Activated effector memory CD4-positive, alpha-beta T cell treated with Interleukin-2 at 50 U/mL for 16 hours (primary cell): ENCODE measurements around the gene ARHGAP42.
"Not testable (repeated sequence)": the region's sequence is repeated elsewhere in the genome, so short reads cannot be mapped to it uniquely, and the experiment has no call there.

Experiments
- DNase-seq: peaks from one replicate; pipeline ENCODE4 v3.0.0-alpha.2; 2020

Gene ARHGAP42, protein sequence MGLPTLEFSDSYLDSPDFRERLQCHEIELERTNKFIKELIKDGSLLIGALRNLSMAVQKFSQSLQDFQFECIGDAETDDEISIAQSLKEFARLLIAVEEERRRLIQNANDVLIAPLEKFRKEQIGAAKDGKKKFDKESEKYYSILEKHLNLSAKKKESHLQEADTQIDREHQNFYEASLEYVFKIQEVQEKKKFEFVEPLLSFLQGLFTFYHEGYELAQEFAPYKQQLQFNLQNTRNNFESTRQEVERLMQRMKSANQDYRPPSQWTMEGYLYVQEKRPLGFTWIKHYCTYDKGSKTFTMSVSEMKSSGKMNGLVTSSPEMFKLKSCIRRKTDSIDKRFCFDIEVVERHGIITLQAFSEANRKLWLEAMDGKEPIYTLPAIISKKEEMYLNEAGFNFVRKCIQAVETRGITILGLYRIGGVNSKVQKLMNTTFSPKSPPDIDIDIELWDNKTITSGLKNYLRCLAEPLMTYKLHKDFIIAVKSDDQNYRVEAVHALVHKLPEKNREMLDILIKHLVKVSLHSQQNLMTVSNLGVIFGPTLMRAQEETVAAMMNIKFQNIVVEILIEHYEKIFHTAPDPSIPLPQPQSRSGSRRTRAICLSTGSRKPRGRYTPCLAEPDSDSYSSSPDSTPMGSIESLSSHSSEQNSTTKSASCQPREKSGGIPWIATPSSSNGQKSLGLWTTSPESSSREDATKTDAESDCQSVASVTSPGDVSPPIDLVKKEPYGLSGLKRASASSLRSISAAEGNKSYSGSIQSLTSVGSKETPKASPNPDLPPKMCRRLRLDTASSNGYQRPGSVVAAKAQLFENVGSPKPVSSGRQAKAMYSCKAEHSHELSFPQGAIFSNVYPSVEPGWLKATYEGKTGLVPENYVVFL

DNA sequence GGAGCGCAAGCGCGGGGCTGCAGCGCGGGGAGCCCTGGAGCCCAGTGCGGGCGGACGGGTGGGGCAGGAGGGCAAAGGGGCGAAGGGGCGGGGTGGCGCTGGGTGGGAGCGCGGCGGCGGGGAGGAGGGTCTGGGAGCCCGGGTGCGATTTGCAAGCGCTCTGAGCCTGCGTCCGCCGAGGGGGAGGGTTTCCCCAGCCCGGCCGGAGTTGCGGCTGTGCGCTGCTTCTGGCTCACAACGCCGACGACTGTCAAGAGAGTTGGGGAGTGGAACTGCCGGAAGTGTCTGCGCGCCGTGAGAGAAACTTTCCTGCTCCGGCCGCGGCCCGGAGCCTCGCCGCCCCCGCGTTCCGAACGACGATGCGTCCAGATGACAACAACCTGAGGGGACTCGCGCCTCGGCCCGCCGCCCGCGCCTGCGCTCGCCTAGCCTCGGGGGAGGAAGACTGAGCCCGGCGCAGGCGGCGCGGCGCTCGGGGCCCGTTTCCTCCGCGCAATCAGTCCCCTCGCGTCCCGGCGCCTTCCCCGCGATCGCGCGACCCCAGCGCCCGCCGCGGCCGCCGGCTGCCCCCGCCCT, at the start of gene ARHGAP42:
Gene ARHGAP42, plus strand, starts transcription at position 235 of the 576 bp plus-strand sequence. CDS start 391 bp downstream, outside the sequence.
- no peak for DNase-seq

DNA sequence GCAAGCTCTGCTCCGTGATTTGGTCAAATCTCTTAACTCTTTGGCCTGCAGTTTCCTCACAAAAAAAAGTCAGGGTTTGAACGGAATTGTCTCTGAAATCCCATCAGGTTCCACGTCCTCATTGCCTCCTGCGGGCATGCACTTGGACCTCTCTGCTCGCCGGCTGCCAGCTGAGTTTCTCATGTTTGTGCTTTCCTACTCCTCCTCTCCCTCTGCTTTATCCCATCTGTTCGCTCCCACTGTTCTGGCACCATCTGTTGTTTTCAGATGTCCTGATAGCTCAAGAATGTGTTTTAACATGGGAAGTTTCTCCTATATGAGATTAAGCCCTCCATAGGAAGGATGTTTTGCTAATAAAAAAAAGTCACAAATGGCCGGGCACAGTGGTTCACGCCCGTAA, 49.4 kb upstream of the ARHGAP42 start:
- DNase-seq, result no peak

DNA sequence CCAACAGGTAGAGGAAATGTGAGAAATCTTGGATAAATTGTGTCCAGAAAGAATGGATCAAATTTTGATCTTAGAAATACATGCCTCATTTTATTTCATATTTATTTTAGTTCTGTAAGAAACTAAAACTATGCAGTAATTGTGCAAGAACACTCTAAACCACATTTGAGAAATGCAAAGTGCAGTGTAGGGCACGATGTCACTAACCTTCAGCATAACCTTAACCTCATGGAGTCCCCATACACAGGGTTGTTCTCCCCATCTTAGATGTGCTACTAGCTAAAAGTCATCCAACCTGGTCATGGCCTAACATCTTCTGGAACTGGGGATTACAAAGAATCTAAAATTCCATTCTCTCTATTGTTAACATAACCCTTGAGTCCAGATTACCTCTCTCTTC, 48.4 kb upstream of the ARHGAP42 start:
- no peak for DNase-seq

DNA sequence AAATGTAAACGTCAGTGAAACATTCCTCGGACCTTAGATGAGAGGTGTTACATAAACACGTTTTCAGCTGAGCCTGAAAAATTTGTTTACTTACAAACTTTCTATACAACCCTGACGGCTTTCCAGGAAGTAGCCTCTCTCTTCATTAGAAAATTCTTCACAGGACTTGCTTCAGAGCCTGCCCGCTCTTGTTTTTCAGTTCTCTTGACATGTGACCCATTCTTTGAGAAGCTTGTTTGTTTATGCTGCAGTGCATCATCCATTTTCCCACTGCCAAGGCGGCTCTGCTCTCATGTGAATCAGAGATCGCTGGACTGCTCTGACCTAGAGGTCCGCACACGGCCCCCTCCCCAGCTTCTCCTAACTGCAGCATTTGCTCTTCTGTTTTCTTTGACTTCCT, 47.9 kb upstream of the ARHGAP42 start:
- DNase-seq, result no peak

DNA sequence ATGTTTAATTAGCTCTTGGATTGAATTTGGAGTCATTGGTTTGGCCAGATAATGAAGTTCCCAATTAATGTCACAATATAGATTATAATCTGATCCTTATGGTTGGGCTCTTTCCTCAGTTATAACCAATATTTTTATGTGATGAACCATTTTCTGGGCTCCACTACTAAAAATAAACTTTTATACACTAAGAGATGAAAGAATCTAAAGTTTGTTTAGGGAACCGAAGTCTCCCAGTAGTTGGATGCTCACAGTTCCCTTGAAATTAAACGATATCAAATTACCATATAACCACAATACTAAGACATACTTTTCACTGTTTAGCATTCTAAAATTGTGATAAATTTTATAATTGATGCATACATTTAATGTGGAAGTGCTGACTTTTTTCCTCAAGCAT, 47.0 kb upstream of the ARHGAP42 start:
- no peak for DNase-seq

DNA sequence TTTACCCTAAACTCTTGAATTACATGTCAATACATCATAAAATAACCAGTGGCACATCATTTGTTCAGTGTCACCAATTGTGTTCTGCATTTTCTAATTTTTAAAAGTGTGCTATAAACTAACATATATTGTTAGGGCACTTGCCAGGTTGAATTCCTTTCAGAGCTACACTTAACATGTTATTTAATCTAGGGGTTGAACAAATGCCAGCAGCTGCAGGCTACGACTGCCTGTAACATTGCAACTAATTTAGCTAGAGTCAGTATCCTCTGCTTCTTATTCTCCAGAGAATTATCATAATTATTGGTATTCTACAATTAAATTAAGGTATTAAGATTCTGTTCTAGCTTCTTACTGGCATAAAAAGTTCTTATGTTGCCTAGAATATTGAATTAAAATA, 46.4 kb upstream of the ARHGAP42 start:
- DNase-seq, result no peak

DNA sequence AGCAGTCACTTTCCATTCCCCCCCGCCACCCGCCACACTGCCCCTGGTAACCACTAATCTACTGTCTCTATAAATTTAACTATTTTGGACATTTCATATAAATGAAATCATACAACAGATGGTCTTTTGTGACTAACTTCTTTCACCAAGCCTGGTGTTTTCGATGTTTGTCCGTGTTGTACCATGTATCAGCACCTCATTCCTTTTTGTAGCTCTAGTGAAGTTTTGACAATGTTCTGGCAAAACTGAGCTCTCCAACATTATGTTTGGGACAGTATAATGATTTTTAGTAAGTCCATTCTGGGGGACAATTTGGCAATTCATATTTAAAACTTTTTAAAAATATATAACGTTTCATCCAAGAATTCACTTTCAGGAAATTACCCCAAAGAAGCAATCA, 45.6 kb upstream of the ARHGAP42 start:
- DNase-seq, result no peak

DNA sequence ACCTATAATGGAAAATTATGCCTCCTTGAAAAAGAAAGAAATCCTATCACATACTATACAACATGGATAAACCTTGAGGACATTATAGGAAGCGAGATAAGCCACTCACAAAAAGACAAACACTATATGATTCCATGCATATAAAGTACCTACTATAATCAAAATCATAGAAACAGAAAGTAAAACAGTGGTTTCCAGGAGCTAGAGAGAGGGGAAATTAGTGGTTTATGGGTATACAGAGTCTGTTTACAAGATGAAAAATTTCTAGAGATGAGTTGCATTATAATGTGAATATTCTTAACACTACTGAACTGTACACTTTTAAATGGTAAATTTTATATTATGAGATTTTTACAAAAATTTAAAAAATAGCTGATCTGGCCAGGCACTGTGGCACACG, 40.5 kb upstream of the ARHGAP42 start:
- DNase-seq, result no peak

DNA sequence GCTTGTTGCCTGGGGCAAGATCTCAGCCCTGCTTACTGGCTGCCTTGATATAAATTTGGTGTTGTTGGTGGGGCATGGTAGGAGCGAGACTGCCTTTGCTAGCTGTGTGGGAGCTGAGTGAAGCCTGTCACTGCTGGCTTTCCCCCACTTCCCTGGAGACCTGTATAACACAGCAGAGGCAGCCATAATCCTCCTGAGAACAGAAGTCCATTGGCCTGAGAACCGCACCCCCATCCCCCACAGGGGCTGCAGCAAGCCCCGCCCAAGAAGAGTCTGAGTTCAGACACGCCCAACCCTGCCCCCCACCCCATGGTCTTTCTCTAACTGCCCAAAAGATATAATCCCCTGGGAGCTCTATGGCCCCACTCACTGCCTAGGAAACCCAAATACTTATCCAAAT, 39.2 kb upstream of the ARHGAP42 start:
- no peak for DNase-seq

DNA sequence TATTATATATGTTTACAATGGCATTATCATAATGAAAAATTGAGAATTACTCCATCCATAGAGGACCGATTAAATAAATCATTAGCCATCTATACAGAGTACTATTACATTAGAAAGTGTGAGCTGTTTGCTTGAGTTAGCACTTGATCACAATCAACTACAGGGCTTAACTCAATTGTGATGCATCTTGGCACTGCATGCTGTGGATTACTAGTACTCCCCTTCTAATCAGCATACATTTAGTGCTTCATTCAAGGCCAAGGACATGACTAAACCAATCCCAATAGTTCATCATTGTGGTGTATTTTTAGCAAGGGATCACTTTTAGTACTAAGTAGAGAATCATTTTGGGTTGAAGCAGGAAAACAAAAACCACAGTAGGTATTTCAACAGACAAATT, 23.5 kb upstream of the ARHGAP42 start:
- DNase-seq, result no peak

DNA sequence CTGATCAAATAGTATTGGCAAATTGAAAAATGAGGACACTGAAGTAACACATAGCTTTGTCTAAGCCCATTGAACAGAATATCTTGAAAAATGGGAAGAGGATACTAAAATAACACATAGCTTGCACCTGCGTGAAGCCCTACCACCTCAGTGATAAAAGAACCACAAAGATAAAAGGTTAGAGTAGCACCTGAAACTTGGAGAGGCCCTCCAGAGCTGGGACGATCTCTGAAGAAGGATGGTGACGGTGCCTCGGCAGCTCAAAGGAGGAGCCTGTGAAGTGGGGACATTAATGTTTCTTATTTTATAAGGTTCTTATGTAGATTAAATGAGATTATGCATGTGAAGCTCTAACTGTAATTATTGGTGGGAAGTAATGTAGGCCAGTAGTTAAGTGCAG, 23.1 kb upstream of the ARHGAP42 start:
- no peak for DNase-seq

DNA sequence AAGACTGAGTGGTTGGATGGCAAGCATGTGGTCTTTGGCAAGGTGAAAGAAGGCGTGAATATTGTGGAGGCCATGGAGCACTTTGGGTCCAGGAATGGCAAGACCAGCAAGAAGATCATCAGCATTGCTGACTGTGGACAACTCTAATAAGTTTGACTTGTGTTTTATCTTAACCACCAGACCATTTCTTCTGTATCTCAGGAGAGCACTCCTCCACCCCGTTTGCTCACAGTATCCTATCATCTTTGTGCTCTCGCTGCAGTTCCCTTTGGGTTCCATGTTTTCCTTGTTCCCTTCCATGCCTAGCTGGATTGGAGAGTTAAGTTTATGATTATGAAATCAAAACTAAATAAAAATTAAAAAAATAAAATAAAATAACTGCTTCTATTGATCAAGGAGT, 20.3 kb upstream of the ARHGAP42 start:
- DNase-seq, result not testable (repeated sequence)

DNA sequence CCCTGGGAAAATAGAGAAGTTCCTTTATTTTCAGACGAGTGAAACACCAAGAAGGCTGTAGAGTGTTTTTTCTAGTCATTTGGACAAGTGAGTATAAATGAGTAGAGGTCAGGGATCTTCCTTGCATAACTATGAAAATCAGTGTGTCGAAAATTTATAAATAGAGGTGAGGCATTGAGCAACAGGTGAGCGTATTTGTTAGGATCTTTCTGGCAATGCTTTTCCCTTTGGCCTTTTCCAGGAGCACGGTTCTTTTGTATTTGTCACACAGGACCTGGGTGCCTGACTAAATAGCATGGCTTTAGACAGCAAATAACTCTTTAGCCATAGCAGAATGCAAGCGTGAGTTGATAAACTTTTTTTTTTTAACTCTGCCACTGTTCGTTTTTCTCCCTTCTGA, 19.6 kb upstream of the ARHGAP42 start:
- no peak for DNase-seq

DNA sequence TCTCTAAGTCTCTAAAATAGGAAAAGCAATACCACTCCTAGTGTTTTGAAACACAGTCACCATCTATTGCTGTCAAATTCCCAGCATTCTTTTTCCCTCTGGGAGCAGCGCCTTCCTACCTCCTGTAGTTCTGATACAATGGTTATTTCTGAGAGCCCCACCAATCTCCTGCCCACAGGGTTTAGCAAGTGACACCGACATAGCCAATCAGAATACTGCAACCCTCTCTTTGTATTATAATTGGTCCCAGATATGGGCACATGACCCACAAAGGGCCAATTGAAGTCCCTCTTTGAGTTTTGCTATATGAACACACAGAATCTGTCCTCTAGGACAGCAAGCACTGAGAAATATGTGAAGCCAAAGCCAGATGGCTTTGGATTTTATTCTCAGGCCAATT, 16.9 kb upstream of the ARHGAP42 start:
- DNase-seq, result no peak

DNA sequence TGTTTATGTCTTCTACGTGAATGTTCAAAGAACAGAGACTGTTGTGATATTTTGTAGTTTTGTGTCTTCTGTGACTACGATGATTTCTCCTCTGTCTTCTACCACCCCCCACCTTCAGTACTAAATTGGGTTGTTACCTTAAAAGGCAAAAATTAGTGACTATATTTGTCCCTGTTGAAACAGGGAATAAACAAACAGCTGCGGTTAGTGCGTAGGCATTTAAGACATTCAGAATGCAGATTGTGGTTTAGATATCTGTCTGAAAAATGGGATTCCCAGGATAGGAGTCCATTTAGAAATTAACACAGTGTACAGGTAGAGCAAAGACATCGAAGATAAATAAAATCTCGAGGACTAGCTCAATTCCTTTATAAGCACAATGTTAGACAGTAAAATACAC, 15.6 kb upstream of the ARHGAP42 start:
- no peak for DNase-seq

DNA sequence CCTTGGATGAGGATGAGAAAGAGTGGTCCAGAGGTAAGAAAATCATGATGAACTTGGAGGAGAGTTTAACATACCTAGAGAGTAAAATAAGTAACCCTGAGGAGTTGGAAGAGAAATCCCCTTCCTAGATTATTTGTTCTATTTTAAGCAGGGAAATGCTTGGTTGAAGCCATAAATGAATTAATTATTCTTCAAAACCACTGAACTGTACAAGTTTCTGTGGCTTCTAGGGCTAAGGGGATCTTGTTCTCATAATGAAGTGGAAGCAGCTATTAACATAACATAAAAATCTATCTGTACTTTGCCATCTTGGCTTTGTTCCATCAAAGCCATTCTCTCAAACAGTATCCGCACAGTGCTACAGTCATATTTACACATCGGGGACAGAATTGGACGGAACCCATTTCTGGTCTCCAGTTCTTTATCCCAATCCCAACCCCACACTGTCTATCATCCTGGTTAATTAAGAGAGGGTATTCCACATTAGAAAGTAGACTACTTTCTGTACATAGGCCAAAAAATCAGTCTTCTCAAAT, 14.5 kb upstream of the ARHGAP42 start:
- no peak for DNase-seq

DNA sequence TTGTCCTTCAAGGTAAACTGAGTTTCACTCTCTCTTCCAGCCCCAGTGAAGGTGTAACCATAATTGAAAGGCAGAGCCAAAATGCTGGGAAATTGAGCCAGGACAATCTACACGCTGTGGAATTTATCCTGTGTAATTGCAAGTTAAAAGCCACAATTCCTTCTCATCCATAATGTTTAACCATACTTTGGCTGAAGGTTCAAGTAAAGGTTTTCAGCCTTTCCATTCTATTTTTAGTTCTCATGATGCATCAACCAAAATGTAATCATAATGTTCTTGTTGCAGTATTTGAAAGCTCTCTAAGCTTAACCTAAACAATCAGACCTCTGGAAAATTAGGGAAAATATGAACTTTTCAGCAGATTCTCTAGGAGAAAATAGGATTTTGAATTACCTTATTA, 14.0 kb upstream of the ARHGAP42 start:
- no peak for DNase-seq

DNA sequence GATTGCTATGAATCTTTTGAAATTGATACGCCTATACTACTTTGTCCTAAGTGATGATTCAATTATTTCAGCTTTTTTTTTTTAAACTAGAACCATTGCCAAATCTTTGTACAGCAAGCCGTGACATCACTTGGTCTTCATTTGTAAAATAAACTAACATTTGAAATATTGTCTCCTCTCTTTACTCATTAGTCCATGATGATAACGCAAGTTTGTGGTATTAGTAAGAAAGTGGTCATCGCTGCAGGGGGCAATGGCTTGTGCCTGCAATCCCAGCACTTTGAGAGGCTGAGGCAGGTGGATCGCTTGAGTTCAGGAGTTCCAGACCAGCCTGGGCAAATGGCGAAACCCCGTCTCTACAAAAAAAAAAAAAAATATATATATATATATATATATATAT, 12.9 kb upstream of the ARHGAP42 start:
- no peak for DNase-seq

DNA sequence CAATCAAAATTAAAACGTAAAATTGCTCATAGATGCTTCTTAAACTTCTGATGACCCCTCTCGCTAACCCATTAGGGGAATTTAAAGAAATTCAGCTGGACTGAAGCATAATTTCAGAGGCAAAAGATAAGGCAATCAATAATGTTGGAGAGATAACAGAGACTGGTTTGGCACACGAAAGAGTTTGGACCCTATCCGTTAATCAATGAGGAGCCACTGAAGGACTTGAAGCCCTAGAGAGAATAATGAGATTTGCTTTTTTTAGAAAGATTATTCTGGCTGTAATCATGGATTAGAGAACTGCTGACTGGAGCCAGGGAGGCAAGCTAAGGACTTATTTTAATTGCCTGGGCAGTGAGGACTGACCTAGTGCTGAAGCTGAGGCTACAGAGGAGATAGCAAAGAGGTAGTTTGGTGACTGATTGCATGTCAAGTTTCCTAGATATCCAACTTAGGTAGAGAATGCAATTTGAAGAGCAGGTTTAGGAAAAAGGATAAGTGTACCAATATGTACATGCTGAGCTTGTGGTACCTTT, 11.9 kb upstream of the ARHGAP42 start:
- DNase-seq, result no peak

DNA sequence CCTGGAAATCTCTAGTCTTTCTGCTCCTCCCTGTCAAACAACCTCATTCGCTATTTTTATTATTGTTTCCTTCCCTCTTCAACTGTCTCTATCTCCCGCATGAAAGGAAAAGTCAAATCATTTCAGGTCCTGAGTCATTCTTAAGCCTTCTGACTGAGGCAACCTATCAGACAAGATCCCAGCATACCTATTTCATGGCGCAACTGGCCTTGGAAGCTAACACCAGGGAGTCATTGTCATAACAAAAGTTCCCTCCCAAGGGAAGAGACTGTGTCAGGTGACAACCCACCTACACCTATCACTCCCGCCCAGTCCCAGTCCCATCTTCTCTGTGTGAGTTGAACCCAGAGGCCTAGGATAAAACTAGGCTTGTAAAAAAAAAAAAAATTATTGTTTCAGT, 10.2 kb upstream of the ARHGAP42 start:
- no peak for DNase-seq

DNA sequence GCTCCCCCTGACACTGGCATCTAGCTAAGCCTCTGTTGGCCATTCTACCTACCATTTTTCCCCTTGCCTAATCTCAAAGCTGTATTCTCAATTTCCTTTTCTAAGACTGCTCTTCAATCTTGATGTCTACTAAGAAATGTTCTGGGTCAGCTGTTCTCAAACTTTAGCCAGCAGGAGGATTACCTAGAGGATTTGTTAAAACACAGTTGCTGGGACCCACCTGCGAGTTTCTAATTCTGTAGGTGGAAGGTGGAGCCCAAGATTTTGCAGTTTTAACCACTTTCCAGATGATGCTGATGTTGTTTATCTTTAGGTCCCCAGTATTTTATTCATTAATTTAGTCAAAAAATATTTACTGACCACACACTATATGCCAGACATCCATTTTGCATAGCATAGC, 9.3 kb upstream of the ARHGAP42 start:
- no peak for DNase-seq

DNA sequence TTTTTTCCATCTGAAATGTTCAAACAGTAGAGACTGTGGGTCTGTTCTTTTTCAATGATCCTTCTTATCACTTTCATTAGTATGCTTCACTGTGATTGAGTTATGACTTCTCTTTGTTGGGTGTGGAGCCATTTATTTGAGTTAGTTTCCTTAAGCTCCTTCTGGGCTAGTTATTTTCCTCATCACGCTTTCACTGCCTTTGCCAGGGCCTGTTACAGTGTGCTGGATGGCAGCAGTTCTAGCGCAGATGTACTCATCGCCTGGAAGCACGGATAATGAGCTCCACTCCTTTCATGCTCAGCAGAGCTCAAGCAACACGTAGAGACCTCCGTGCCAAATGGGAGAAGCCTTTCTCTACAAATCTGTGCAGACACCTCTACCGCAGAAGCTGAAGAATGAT, 7.0 kb upstream of the ARHGAP42 start:
- DNase-seq, result no peak

DNA sequence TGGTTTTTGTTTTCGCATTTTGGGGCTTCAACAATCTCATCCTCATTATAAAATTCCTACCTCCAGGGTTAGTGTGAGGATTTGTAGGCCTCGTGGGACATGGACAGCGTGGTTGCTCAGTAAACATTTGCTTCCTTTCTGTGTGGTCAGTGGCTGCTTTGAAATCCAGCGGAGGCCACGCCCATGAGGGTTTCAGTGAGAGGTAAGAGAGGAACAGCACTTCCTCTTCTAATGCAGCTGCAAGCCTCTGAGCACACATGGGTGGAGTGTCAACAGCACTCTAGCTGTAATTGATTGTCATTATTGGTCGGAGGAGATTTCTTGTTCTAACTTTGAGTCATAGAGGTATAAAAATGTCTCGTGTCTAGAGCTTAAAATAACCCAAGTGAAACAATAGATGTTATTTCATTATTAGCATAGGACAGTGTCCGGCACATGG, 6.0 kb upstream of the ARHGAP42 start:
- DNase-seq, result no peak
